Fibroblast of villous mesenchyme (primary cell): Measurements from ENCODE around the gene TGM4. TPM values are rescaled to one million over a fixed set of nuclear protein-coding genes. Genes with fewer than 3 reads are reported as not detected.

Experiments
- DNase-seq: peaks from one replicate; pipeline ENCODE4 v3.0.0-alpha.2; 2010; ENCODE audit warnings: low read depth
- H3K4me3 ChIP-seq: 2 replicates; pipeline ENCODE4 v1.5.1; 2011; ENCODE audit warnings: low read depth, mild to moderate bottlenecking, low read length
- CTCF ChIP-seq: IDR thresholded peaks from 2 replicates; pipeline ENCODE4 v1.5.1; 2012; ENCODE audit warnings: low read depth, mild to moderate bottlenecking, low read length; ENCODE audit not compliant: insufficient read depth
- total RNA-seq: library from RNA; depleted of rRNA; stranded (reverse); fragments of >200 nt; gene quantifications from 2 replicates; pipeline ENCODE4 v1.2.3, GENCODE V29; 2012

Gene TGM4
- total RNA-seq, 1 donor = not detected

GRCh38 chr3:44957986-44958385 is 83.6 kb downstream of the TGM4 start:
- TF ChIP-seq CTCF = no peak
- DNase-seq = no peak
- H3K4me3 ChIP-seq = no peak overlapping the region

- no peak for TF ChIP-seq CTCF
- no peak overlapping the region for H3K4me3 ChIP-seq
- no peak for DNase-seq
These were observed 84.0 kb downstream of the TGM4 start for GRCh38 chr3:44958386-44958785.

- DNase-seq = no peak
- no peak overlapping the region for H3K4me3 ChIP-seq
- TF ChIP-seq CTCF = no peak
These were observed 86.1 kb downstream of the TGM4 start for GRCh38 chr3:44960387-44961026.

GRCh38 chr3:44961888-44962287 is 87.5 kb downstream of the TGM4 start:
- DNase-seq = no peak
- H3K4me3 ChIP-seq = no peak overlapping the region
- TF ChIP-seq CTCF = no peak

- H3K4me3 ChIP-seq = no peak overlapping the region
- no peak for TF ChIP-seq CTCF
- no peak for DNase-seq
These were observed 88.4 kb downstream of the TGM4 start for GRCh38 chr3:44962621-44963393.

- no peak for DNase-seq
- TF ChIP-seq CTCF = no peak
- H3K4me3 ChIP-seq = no peak overlapping the region
These were observed 89.3 kb downstream of the TGM4 start for GRCh38 chr3:44963571-44964325.

Other genes with a start within 250 kb of the TGM4 start
- 11.6 and 16.0 TPM in 2 replicates for gene ZNF197, start 249.6 kb upstream of the TGM4 start, total RNA-seq
- 16.1 and 22.5 TPM in 2 replicates for gene ZNF35, start 225.9 kb upstream of the TGM4 start, total RNA-seq
- 4.2 and 6.9 TPM in 2 replicates for gene ZNF502, start 161.9 kb upstream of the TGM4 start, total RNA-seq
- 4.3 and 5.2 TPM in 2 replicates for gene ZNF501, start 145.0 kb upstream of the TGM4 start, total RNA-seq
- gene KIAA1143, start 113.0 kb upstream of the TGM4 start, total RNA-seq = 13.2 and 20.7 TPM in 2 replicates
- gene KIF15, start 112.8 kb upstream of the TGM4 start, total RNA-seq = 5.5 and 9.9 TPM in 2 replicates
- gene TMEM42, start 12.7 kb upstream of the TGM4 start, total RNA-seq = 12.6 and 13.0 TPM in 2 replicates
- gene ZDHHC3, start 101.6 kb downstream of the TGM4 start, total RNA-seq = 58.3 and 60.0 TPM in 2 replicates
- 27.1 and 32.4 TPM in 2 replicates for gene EXOSC7, start 101.6 kb downstream of the TGM4 start, total RNA-seq
- 0.43 and 0.64 TPM in 2 replicates for gene CLEC3B, start 151.7 kb downstream of the TGM4 start, total RNA-seq